A673 (cell line): ENCODE results near the gene RABGGTA. TPM values are rescaled to one million over a fixed set of nuclear protein-coding genes. Genes with fewer than 3 reads are reported as not detected.

Experiments used
- BruUV-seq: library from RNA; stranded (reverse); fragments of 400-500 nt; replicated peaks from 2 replicates; lab custom pipeline; 2021; lab: Mats Ljungman, UMichigan
- CTCF ChIA-PET: fragments of 300-600 bp; sonication (Branson Sonifier 250); formaldehyde crosslinking; loops from one replicate; lab custom pipeline; 2022; ENCODE audit warnings: antibody characterized with exemption; lab: Charles Lee
- POLR2A ChIA-PET: fragments of 300-600 bp; sonication (Branson Sonifier 250); formaldehyde crosslinking; loops from one replicate; lab custom pipeline; 2022; ENCODE audit warnings: antibody characterized with exemption; ENCODE audit not compliant: low non-redundant PET; lab: Charles Lee
- DNase-seq: peaks from one replicate; pipeline ENCODE4 v3.0.0-alpha.2; 2015; ENCODE audit warnings: low spot score
- H3K27ac ChIP-seq: fragments of 200-600 bp; sonication (generic); 2 replicates; pipeline ENCODE4 v1.5.1; 2016; ENCODE audit warnings: mixed run types, low read depth, mild to moderate bottlenecking, mixed read lengths, antibody characterized with exemption, low read length; ENCODE audit not compliant: poor library complexity, severe bottlenecking
- H3K27me3 ChIP-seq: fragments of 200-600 bp; sonication (generic); replicated peaks from 2 replicates; pipeline ENCODE4 v1.6.1; 2017; ENCODE audit warnings: mixed run types, low read depth, mild to moderate bottlenecking, mixed read lengths, antibody characterized with exemption, low read length; ENCODE audit not compliant: insufficient read depth, poor library complexity
- H3K36me3 ChIP-seq: fragments of 200-600 bp; sonication (generic); 2 replicates; pipeline ENCODE4 v1.6.1; 2016; ENCODE audit warnings: mixed run types, mild to moderate bottlenecking, mixed read lengths, antibody characterized with exemption, low read length; ENCODE audit not compliant: insufficient read depth, poor library complexity, severe bottlenecking
- H3K4me1 ChIP-seq: fragments of 200-600 bp; sonication (generic); 2 replicates; pipeline ENCODE4 v1.6.1; 2017; ENCODE audit warnings: mixed run types, mild to moderate bottlenecking, mixed read lengths, antibody characterized with exemption, low read length; ENCODE audit not compliant: insufficient read depth, poor library complexity, severe bottlenecking
- H3K4me3 ChIP-seq: fragments of 200-600 bp; sonication (generic); 2 replicates; pipeline ENCODE4 v1.5.1; 2016; ENCODE audit warnings: low read depth, mixed run types, mild to moderate bottlenecking, mixed read lengths, low read length; ENCODE audit not compliant: poor library complexity, severe bottlenecking
- H3K9me3 ChIP-seq: fragments of 200-600 bp; sonication (generic); 2 replicates; pipeline ENCODE4 v1.6.1; 2016; ENCODE audit warnings: mixed run types, low read depth, mild to moderate bottlenecking, mixed read lengths, antibody characterized with exemption, low read length; ENCODE audit not compliant: poor library complexity, severe bottlenecking
- EZH2 ChIP-seq: fragments of 200-600 bp; sonication (generic); IDR thresholded peaks from 2 replicates; pipeline ENCODE4 v1.6.1; 2017; ENCODE audit warnings: borderline replicate concordance, low read depth, mild to moderate bottlenecking, mixed read lengths, antibody characterized with exemption, low read length; ENCODE audit not compliant: poor library complexity, severe bottlenecking
- intact Hi-C: fragments of 100-400 bp; cut with micrococcal nuclease; formaldehyde crosslinking; loops from one replicate; pipeline ENCODE4 v1.10.0; 2022; ENCODE audit not compliant: unreplicated experiment
- total RNA-seq: library from RNA; stranded (reverse); gene quantifications from 2 replicates; pipeline ENCODE4 v1.2.3, GENCODE V29; 2021
- TF ChIP-seq, protein P1 (sequence below): fragments of 300-800, 200-600 bp; sonication (generic); conservative IDR thresholded peaks from 2 replicates; pipeline ENCODE4 v1.5.1; 2017; ENCODE audit warnings: low read depth, mild to moderate bottlenecking, antibody characterized with exemption, low read length, moderate library complexity, mixed read lengths

Gene RABGGTA
- total RNA-seq, 1 experiment from 2014 or later, result 22.2 TPM

DNA sequence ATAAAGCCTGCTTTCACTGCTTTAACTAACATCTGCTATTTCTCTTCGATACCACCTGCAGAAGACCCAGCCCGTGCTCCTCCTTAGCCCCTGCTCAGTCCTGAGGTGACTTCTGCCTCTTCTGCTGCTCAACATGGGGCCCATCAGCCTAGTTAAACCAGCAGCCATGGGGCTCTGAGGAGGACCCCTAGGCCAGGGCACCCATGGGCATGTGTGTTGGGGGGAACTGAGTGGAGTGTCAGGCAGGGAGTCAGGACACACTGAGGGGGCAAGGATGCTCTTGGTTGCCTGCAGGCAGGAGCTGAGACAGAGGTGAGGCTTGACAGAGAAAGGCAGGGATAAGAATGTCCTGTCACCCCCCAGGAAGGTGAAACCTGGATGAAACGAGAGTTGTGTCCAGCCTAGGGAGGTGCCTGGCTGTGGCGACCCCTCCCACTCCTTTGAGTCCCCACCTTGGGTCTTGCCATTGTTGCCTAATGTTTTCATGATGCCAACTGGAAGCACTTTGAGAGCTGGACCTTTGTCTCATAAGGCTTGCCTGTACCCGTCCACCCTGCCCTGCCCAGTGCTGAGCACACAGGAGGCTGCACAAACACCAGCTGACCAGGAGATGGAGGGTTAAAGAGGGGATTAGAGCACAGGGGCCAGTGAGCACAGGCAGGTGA is 12.5 kb upstream of the RABGGTA start:
- Histone ChIP-seq H3K4me1 (no peaks in the 10 kb centered on the region), H3K9me3 (no peaks in the 10 kb centered on the region), H3K27me3 (no peaks in the 10 kb centered on the region), H3K4me3 (no peak overlapping the region), H3K27ac (no peak overlapping the region), H3K36me3 (no peaks in the 10 kb centered on the region)
- BruUV-seq, result no TSS peak
- CTCF ChIA-PET, result interaction anchor here (0.7 kb wide), 1 partner anchor 175 kb away, joined by 4 read pairs; no protein-coding TSS in a partner anchor
- intact Hi-C loops, result no loop called here
- POLR2A ChIA-PET, result interaction anchor here (0.6 kb wide), 1 partner anchor 80 kb away, joined by 3 read pairs; no protein-coding TSS in a partner anchor
- TF ChIP-seq EZH2, result no peak
- TF ChIP-seq, protein P1, sequence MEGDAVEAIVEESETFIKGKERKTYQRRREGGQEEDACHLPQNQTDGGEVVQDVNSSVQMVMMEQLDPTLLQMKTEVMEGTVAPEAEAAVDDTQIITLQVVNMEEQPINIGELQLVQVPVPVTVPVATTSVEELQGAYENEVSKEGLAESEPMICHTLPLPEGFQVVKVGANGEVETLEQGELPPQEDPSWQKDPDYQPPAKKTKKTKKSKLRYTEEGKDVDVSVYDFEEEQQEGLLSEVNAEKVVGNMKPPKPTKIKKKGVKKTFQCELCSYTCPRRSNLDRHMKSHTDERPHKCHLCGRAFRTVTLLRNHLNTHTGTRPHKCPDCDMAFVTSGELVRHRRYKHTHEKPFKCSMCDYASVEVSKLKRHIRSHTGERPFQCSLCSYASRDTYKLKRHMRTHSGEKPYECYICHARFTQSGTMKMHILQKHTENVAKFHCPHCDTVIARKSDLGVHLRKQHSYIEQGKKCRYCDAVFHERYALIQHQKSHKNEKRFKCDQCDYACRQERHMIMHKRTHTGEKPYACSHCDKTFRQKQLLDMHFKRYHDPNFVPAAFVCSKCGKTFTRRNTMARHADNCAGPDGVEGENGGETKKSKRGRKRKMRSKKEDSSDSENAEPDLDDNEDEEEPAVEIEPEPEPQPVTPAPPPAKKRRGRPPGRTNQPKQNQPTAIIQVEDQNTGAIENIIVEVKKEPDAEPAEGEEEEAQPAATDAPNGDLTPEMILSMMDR, result no peak
- no peak for DNase-seq

DNA sequence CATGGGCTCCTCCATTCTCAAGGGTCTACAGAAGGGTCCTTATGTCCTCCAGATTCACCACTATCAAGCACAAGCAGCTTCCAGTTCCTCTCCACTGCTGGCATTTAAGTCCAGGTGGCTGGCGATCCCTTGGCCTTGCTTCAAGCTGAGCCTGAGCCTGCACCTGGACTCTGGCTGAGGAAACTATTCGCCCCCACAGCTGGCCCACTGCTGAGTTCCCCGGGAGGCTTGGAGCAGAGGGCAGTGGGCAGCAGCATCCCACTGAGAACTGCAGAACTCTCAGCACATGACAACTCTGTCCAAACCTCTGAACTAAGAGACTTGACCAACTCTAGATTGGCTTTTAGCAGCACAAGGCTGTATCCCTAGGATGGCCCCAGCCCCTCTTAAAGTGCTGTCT is 11.3 kb upstream of the RABGGTA start:
- ChIA-PET CTCF (interaction anchor here (0.6 kb wide), 2 partner anchors 28 to 52 kb away, joined by 3 to 11 read pairs; partner anchors contain the start of gene LTB4R), POLR2A (no interaction called here)
- no TSS peak for BruUV-seq
- DNase-seq, result no peak
- no peak for TF ChIP-seq EZH2
- TF ChIP-seq, protein P1, result no peak
- Histone ChIP-seq H3K4me3 (no peak overlapping the region), H3K27me3 (no peaks in the 10 kb centered on the region), H3K4me1 (no peaks in the 10 kb centered on the region), H3K9me3 (no peaks in the 10 kb centered on the region), H3K27ac (no peak overlapping the region), H3K36me3 (no peaks in the 10 kb centered on the region)
- intact Hi-C loops, result no loop called here

DNA sequence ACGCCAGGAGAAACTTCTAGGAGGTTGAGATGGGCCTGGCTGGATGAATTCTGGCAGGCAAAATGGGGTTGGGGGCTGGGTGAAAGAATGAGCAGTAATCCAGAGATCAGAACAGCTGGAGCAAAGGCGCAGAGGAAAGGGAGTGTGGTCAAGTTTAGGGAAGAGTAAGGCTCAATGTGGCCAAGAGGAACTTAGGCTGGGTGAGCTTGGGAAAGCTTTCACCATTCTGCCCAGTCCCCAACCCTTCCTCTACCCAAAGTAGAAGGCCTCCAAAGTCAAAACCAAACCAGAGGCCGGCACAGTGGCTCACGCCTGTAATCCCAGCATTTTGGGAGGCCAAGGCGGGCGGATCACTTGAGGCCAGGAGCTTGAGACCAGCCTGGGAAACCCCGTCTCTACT is 10.2 kb upstream of the RABGGTA start:
- POLR2A ChIA-PET, result no interaction called here
- intact Hi-C loops, result no loop called here
- no TSS peak for BruUV-seq

More for the DNA sequence above, 10.2 kb upstream of the RABGGTA start:
- Histone ChIP-seq H3K9me3 (no peaks in the 10 kb centered on the region), H3K36me3 (no peaks in the 10 kb centered on the region), H3K27me3 (no peaks in the 10 kb centered on the region), H3K27ac (no peak overlapping the region), H3K4me3 (no peak overlapping the region), H3K4me1 (no peaks in the 10 kb centered on the region)
- TF ChIP-seq EZH2, result no peak
- TF ChIP-seq, protein P1, result no peak
- CTCF ChIA-PET, result no interaction called here
- no peak for DNase-seq
